Stimulated activated naive CD8-positive, alpha-beta T cell treated with anti-CD3 and anti-CD28 coated beads, Interleukin-15, Interleukin-2, amounts not matched to agents 100 ng/mL and 50 ng/mL, for 24 hours (primary cell): ENCODE results near the gene TRMT2A.
A peak's percentile ranks its signal among the peaks of the same experiment; 100 is the strongest.
"Not testable (repeated sequence)": the region's sequence is repeated elsewhere in the genome, so short reads cannot be mapped to it uniquely, and the experiment has no call there.

Source experiments
- H3K27ac Mint-ChIP-seq: one replicate; pipeline ENCODE4 v1.8.0; 2021; ENCODE audit warnings: mild to moderate bottlenecking, mixed read lengths
- H3K27me3 Mint-ChIP-seq: one replicate; pipeline ENCODE4 v1.8.0; 2021; ENCODE audit warnings: mixed read lengths
- H3K36me3 Mint-ChIP-seq: one replicate; pipeline ENCODE4 v1.8.0; 2021; ENCODE audit warnings: low read depth, mixed read lengths
- H3K4me1 Mint-ChIP-seq: one replicate; pipeline ENCODE4 v1.8.0; 2021; ENCODE audit warnings: low read depth, mixed read lengths
- H3K4me3 Mint-ChIP-seq: one replicate; pipeline ENCODE4 v1.8.0; 2021; ENCODE audit warnings: mild to moderate bottlenecking, mixed read lengths
- H3K9me3 Mint-ChIP-seq: one replicate; pipeline ENCODE4 v1.8.0; 2021; ENCODE audit warnings: mixed read lengths

The TRMT2A gene, protein sequence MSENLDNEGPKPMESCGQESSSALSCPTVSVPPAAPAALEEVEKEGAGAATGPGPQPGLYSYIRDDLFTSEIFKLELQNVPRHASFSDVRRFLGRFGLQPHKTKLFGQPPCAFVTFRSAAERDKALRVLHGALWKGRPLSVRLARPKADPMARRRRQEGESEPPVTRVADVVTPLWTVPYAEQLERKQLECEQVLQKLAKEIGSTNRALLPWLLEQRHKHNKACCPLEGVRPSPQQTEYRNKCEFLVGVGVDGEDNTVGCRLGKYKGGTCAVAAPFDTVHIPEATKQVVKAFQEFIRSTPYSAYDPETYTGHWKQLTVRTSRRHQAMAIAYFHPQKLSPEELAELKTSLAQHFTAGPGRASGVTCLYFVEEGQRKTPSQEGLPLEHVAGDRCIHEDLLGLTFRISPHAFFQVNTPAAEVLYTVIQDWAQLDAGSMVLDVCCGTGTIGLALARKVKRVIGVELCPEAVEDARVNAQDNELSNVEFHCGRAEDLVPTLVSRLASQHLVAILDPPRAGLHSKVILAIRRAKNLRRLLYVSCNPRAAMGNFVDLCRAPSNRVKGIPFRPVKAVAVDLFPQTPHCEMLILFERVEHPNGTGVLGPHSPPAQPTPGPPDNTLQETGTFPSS

DNA sequence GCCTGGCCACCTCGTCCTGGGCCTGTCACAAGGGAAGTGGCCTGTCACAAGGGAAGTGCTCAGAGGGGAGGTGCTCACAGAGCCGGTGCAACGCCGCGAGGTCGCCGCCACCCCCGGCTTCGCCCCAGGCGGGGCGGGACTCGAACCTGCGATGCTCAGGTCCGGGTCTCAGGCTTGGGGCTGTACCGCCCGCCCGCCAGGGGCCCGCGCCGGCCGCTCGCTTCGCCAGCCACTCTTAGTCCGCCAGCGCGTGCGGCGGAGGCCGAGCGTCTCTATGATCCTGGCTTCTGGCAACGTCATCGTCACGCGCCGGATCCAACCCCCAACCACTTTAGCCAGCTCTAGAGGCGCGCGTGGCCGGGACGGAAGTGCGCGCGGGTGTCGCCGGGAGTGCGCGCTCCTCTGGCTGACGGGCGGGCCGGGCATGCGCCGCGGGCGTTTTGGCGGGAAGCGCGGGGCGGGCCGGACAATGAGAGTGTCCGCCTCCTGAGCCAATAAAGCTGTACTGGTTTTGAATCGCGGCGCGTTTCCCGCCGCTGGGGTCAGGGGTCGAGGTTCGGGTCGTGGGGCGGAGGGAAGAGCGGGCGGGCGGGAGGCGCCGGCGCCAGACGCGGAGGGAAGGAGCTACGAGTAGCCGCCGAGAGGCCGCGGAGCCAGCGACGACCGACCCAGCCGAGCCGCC lies at the start of gene TRMT2A:
TSS of gene TRMT2A (minus strand) at position 276 of the 682 bp plus-strand sequence. CDS start 320 bp downstream, outside the sequence.
- Mint-ChIP-seq H3K4me1 (peaks cover 55% of the 10 kb centered on the region), H3K4me3 (peak within 1 kb of the TSS; percentile 96)

DNA sequence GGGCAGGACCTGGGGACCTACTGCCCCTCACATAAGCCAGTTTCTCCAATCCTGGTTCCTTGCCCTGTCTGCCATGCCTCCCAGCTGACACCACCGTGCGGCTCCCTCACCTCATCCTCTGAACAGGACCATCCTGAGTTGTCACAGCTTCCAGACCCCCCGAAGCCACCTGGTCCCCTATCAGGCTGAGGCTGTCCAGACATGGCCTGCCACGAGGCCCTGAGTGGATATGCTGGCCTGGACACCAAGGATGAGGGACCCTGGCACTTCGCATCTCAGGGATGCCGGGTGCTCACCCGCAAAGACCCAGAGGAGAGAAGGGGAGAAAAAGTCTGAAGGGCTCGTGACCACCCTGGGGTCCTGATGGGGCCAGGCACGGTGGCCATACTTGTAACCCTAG lies 49.7 kb upstream of the TRMT2A start:
- Mint-ChIP-seq H3K4me3 (no peak overlapping the region), H3K4me1 (no peaks in the 10 kb centered on the region), H3K9me3 (no peaks in the 10 kb centered on the region), H3K27ac (no peak overlapping the region), H3K27me3 (no peaks in the 10 kb centered on the region), H3K36me3 (no peaks in the 10 kb centered on the region)

More for the DNA sequence above, at the start of gene TRMT2A:
- H3K36me3 Mint-ChIP-seq, result peaks cover 53% of the 10 kb centered on the region
- H3K27ac Mint-ChIP-seq, result peak within 1 kb of the TSS; percentile 95
- H3K27me3 Mint-ChIP-seq, result no peaks in the 10 kb centered on the region
- no peaks in the 10 kb centered on the region for H3K9me3 Mint-ChIP-seq

DNA sequence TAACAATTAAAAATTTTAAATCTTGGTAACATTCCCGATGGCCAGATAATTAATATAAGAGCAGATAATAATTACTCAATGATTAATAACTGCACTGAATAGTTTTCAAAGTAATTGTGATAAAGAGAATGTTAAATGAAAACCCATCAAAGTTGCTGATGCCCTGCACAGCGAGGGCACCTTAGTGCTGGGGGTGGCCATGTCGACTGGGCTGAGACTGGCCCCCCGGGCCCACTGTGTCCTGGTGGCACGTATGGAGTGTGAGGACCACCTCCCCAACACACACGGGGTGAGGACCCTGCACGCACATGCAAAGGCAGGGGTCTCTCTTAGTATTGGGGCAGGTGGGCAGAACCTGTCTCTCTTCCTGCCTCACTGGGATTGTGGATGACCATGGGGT lies 48.9 kb upstream of the TRMT2A start:
- Mint-ChIP-seq H3K4me1 (no peaks in the 10 kb centered on the region), H3K36me3 (no peaks in the 10 kb centered on the region), H3K4me3 (no peak overlapping the region), H3K27ac (no peak overlapping the region), H3K27me3 (no peaks in the 10 kb centered on the region), H3K9me3 (no peaks in the 10 kb centered on the region)

DNA sequence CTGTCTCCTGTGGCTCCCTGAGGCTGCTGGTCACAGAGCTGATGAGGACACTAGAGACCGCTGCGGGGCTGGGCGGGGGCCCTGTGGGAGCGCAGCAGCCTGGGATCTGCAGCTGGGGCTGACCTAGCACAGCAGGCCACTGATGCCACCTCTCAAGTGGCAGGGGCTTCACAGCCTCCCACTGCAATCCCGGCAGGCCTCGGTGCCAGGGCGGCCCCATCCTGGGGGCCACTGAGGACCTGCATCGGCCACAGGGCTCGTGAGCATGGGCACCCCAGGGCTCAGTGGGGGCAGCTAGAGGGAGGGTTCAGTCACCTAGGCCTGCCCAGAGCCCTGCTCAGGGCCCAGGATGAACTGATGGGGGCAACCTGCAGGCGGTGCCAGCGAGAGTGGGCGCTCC lies 48.4 kb upstream of the TRMT2A start:
- no peaks in the 10 kb centered on the region for H3K9me3 Mint-ChIP-seq
- H3K27ac Mint-ChIP-seq, result no peak overlapping the region
- no peaks in the 10 kb centered on the region for H3K27me3 Mint-ChIP-seq
- H3K36me3 Mint-ChIP-seq, result no peaks in the 10 kb centered on the region
- H3K4me3 Mint-ChIP-seq, result no peak overlapping the region
- H3K4me1 Mint-ChIP-seq, result no peaks in the 10 kb centered on the region

DNA sequence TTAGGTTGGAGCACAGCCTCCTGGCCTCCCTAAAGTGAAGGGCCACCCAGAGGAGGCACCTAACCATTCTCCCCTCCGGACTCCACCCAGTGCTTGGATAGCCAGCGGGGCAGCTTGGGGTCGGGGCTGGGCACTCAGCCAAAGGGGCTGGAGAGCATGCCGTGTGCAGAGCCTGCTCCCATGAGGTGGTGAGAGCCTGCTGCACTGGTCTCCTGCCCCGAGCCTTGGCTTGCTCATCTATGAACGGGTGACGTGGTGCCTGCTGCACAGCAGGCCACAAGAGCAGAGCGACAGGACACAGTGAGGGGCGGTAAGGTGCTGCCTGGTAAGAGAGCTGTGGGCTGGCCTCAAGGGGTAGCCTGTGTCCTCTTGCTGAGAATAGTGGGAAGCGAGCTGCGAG lies 47.8 kb upstream of the TRMT2A start:
- Mint-ChIP-seq H3K27ac (no peak overlapping the region), H3K36me3 (no peaks in the 10 kb centered on the region), H3K27me3 (no peaks in the 10 kb centered on the region), H3K4me1 (no peaks in the 10 kb centered on the region), H3K4me3 (no peak overlapping the region), H3K9me3 (no peaks in the 10 kb centered on the region)

DNA sequence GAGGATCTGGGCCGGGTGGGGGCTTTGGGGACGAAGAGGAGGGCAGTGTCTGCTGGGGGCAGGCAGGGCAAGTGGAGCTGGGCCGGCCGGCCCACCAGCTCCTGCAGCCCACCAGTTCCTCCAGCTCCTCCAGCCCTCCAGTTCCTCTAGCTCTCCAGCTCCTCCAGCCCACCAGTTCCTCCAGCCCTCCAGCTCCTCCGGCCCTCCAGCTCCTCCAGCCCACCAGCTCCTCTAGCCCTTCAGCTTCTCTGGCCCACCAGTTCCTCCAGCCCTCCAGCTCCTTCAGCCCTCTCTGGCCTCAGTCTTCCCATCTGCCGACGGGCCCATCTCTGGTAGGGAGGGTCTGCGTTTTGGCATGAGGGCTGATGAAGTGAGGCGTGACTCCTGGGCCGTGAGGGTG lies 43.0 kb upstream of the TRMT2A start:
- H3K36me3 Mint-ChIP-seq, result no peaks in the 10 kb centered on the region
- H3K27ac Mint-ChIP-seq, result no peak overlapping the region
- H3K27me3 Mint-ChIP-seq, result no peaks in the 10 kb centered on the region
- no peaks in the 10 kb centered on the region for H3K9me3 Mint-ChIP-seq
- no peaks in the 10 kb centered on the region for H3K4me1 Mint-ChIP-seq
- H3K4me3 Mint-ChIP-seq, result no peak overlapping the region

DNA sequence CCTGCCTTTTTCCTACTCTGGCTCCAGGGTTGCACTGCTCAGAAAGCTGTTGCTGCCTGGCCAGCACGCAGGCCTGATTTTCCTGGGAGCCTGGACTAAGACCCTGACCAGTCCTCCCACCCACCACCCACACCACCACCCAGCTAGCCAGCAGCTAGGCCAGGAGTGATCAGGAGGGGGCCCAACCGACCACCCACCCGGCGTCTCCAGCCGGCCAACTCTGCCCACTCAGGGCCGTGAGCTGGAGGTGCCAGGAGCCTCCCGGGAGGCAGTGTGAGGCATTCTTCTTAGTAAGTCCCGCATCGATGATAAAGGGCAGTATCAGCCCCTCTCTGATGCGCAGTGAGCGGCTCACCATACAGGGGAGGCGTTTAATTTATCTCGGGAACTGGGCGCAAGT lies 42.5 kb upstream of the TRMT2A start:
- not testable (repeated sequence) for H3K4me3 Mint-ChIP-seq, H3K9me3 Mint-ChIP-seq, H3K27ac Mint-ChIP-seq, H3K27me3 Mint-ChIP-seq, H3K36me3 Mint-ChIP-seq, H3K4me1 Mint-ChIP-seq

DNA sequence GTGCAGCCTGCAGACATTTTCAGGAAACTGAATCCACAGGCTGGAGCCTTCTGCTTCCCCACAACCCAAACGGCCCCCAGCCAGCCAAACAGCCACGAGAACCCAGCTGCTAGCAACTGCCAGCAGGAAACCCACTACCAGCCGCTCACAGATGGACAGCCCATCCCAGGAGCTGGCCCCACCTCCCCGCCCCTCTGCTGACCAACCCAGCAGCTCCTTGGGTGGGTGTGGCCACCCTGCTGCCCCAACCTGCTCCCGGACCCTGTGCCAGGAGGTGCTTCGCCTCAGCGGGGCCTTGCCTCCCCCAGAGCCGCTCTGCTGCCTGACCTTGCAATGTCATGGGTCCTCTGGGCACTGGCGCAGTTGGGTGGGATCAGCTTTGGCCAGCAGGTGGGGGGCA lies 42.0 kb upstream of the TRMT2A start:
- no peak overlapping the region for H3K4me3 Mint-ChIP-seq
- H3K9me3 Mint-ChIP-seq, result no peaks in the 10 kb centered on the region
- no peaks in the 10 kb centered on the region for H3K27me3 Mint-ChIP-seq
- no peak overlapping the region for H3K27ac Mint-ChIP-seq
- H3K4me1 Mint-ChIP-seq, result no peaks in the 10 kb centered on the region
- H3K36me3 Mint-ChIP-seq, result no peaks in the 10 kb centered on the region

DNA sequence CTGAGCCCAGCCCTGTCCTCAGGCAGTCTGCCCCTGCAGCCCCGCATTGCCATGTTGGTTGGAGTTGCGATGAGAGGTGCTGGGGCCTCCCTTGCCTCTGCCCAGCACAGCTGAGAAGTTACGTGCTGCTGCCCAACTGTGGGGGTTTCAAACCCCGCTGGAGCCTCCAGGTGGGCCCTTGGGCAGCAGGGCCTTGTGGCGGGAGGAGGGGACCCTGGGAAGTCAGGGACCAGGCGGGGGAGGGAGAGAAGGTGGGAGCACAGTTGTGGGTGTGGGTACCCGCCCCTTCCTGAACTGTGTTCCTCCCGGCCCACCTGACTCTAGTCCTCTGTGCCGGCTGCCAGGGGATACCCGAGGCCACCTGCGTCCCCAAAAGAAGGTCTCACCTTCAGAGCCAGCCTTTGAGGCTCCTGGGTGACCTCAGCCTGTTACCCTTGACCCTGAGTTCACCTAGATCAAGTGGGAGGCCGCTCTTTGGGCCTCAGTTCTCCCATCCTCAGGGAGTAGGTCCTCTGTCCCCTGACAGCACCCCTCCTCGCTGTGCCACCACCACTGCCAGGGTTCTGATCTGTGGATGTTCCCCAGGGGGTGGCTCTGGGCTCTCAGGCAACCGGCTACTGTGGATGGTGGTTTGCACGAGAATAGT lies 41.5 kb upstream of the TRMT2A start:
- H3K4me3 Mint-ChIP-seq, result no peak overlapping the region
- H3K36me3 Mint-ChIP-seq, result no peaks in the 10 kb centered on the region
- H3K9me3 Mint-ChIP-seq, result no peaks in the 10 kb centered on the region
- no peaks in the 10 kb centered on the region for H3K27me3 Mint-ChIP-seq
- no peaks in the 10 kb centered on the region for H3K4me1 Mint-ChIP-seq
- H3K27ac Mint-ChIP-seq, result no peak overlapping the region

DNA sequence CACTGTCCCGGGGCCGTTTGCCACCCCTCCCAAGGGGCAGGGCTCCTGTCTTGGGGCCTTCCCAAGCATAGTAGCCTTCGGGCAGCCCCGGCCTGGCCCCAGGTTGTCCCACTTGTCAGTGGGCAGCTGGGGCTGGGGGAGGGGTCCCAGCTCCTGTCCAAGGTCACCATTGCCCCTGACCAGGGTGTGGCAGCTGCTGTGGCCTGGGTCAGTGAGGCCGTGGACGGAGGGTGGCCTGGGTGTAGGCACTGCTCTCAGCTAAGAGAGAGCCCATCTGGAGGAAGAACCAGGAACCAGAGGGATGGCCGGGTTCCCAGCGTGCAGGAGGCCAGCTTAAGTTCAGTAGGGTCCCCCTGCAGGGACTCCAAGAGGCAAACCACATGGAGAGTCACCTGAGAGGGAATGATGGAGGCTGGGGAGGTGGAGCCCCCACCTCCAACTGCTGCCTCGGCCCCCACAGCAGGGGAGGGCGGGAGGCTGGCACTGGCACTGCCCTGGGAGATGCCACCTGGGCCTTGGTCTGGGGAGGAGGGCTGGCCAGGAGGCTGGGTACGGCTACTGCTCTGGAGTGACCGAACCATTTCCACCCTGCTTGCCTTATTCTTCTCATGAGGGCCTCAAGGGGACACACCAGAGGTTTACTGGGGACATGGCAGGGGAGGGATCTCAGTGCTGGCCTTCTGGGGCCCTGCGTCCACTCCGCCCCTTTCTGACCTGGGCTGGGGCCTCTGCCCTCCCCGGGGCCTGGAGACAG lies 40.6 kb upstream of the TRMT2A start:
- Mint-ChIP-seq H3K27ac (no peak overlapping the region), H3K4me3 (no peak overlapping the region), H3K9me3 (no peaks in the 10 kb centered on the region), H3K27me3 (no peaks in the 10 kb centered on the region), H3K4me1 (no peaks in the 10 kb centered on the region), H3K36me3 (no peaks in the 10 kb centered on the region)

DNA sequence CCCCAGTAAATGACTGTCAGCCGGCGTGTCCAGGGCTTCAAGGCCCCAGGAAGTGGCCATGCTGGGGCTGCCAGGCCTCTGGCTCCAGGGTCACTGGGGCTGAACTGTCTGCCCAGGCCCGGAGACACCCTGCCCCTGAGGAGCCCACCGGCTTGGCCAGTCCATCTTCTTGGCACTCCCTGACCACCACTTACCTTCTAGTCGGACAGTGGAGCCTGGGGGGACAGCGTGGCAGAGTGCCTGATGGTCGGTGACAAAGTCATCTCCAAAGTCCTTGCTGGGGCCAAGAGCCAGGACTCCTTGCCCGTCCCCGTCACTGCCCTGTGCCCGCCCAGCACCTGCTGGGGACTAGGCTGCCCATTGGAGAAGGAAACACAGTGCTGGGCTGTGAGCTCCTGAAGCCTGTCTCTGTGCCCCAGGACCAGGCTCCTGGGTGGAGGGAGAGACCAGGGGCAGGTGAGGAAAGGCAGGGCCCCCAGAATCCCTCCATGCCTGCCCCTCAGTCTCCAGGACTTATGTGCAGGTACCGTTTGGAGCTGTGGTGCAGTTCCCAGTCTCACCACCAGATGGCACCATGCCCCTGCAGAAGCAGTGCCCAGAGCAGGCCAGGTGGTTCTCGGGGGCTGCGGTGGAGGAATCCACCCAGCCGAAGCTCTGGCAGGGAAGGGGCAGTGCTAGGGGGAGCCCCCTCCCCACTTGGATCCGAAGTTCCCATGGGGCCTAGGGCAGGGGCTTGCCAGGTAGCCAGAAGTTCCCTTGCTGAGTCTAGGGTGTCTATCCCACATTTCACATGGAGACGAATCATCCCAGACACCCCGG lies 39.8 kb upstream of the TRMT2A start:
- Mint-ChIP-seq H3K4me3 (no peak overlapping the region), H3K4me1 (no peaks in the 10 kb centered on the region), H3K27ac (no peak overlapping the region), H3K36me3 (no peaks in the 10 kb centered on the region), H3K9me3 (no peaks in the 10 kb centered on the region), H3K27me3 (no peaks in the 10 kb centered on the region)

DNA sequence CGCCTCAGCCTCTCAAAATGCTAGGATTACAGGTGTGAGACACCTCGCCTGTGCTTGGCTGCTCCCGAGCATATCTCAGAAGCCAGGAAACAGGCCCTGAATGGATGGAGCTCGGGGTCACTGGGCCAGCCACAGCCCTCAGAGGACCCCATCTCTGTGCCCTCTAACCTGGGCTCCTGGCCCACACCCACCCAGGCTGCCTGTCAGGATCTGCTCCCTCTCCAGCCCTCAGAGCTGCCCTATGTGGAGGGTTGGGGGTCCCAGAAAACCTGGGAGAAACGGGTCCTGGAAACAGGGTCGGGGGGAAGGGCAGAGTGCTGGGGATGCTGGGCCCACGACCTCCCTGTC lies 39.0 kb upstream of the TRMT2A start:
- Mint-ChIP-seq H3K27me3 (no peaks in the 10 kb centered on the region), H3K36me3 (no peaks in the 10 kb centered on the region), H3K27ac (no peak overlapping the region), H3K9me3 (no peaks in the 10 kb centered on the region), H3K4me3 (no peak overlapping the region), H3K4me1 (no peaks in the 10 kb centered on the region)

DNA sequence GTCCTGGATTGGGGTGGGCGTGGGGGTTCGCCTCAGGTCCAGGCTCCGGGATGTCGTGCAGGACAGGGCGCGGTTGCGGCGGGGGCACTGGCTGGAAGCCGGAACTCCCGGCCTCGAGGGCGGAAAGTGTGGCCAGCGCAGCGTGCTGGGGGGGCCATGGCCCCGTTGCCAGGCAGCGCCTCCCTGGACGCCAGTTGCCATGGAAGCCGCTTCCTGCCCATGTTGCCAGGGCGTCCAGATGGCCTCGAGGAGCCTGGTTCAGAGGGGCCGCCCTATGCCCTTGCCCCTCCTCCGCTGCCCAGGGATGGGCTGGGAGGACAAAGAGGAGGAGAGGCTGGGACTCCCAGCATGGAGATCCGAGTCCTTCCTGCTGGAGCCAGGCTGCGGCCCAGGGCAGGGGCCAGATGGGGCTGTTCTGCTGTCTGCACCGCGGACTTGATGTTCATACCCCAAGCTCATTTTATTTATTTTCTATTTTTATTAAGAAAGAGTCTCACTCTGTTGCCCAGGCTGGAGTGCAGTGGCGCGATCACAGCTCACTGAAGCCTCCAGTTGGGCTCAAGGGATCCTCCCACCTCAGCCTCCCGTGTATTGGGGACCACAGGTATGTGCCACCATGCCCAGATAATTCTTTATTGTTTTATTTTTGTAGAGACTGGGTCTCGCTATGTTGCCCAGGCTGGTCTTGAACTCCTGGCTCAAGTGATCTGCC lies 38.5 kb upstream of the TRMT2A start:
- H3K4me1 Mint-ChIP-seq, result no peaks in the 10 kb centered on the region
- H3K36me3 Mint-ChIP-seq, result no peaks in the 10 kb centered on the region
- no peaks in the 10 kb centered on the region for H3K27me3 Mint-ChIP-seq
- H3K9me3 Mint-ChIP-seq, result no peaks in the 10 kb centered on the region
- no peak overlapping the region for H3K27ac Mint-ChIP-seq
- no peak overlapping the region for H3K4me3 Mint-ChIP-seq
